DOHH2 (cell line): Measurements from ENCODE around the gene POLR1H.

Source experiments
- H3F3A ChIP-seq: fragments of 200-600 bp; sonication (generic), shearing (Covaris generic); 2 replicates; pipeline ENCODE4 v1.6.0; 2016; ENCODE audit warnings: antibody characterized with exemption, mild to moderate bottlenecking; ENCODE audit not compliant: control insufficient read depth, insufficient read depth
- H3K27ac ChIP-seq: fragments of 200-600 bp; sonication (generic); 2 replicates; pipeline ENCODE4 v1.5.1; 2014; ENCODE audit warnings: low read depth, mild to moderate bottlenecking, low read length, moderate library complexity
- H3K27me3 ChIP-seq: fragments of 200-600 bp; sonication (generic); 2 replicates; pipeline ENCODE4 v1.6.1; 2014; ENCODE audit warnings: mild to moderate bottlenecking, low read length, mixed read lengths; ENCODE audit not compliant: control insufficient read depth
- H3K36me3 ChIP-seq: fragments of 200-600 bp; sonication (generic); 2 replicates; pipeline ENCODE4 v1.6.1; 2014; ENCODE audit warnings: mild to moderate bottlenecking, low read length, moderate library complexity, mixed read lengths; ENCODE audit not compliant: control insufficient read depth
- H3K4me1 ChIP-seq: fragments of 200-600 bp; sonication (generic); 2 replicates; pipeline ENCODE4 v1.6.1; 2014; ENCODE audit warnings: mild to moderate bottlenecking, low read length, mixed read lengths; ENCODE audit not compliant: control insufficient read depth
- H3K4me2 ChIP-seq: fragments of 200-600 bp; sonication (generic); 2 replicates; pipeline ENCODE4 v1.6.0; 2014; ENCODE audit warnings: mild to moderate bottlenecking, low read length, moderate library complexity
- H3K4me3 ChIP-seq: fragments of 200-600 bp; sonication (generic); 2 replicates; pipeline ENCODE4 v1.5.1; 2014; ENCODE audit warnings: mild to moderate bottlenecking, low read length, mixed read lengths
- H3K79me2 ChIP-seq: fragments of 200-600 bp; sonication (generic); 2 replicates; pipeline ENCODE4 v1.6.1; 2014; ENCODE audit warnings: mild to moderate bottlenecking, low read length, mixed read lengths; ENCODE audit not compliant: control insufficient read depth
- H3K9me2 ChIP-seq: fragments of 200-600 bp; sonication (generic); replicated peaks from 2 replicates; pipeline ENCODE4 v1.6.1; 2014; ENCODE audit warnings: mild to moderate bottlenecking, low read length, mixed read lengths; ENCODE audit not compliant: control insufficient read depth
- H3K9me3 ChIP-seq: fragments of 200-600 bp; sonication (generic); 2 replicates; pipeline ENCODE4 v1.6.1; 2014; ENCODE audit warnings: antibody characterized with exemption, low read length, mixed read lengths; ENCODE audit not compliant: control insufficient read depth, insufficient read depth
- H4K20me1 ChIP-seq: fragments of 200-600 bp; sonication (generic); 2 replicates; pipeline ENCODE4 v1.6.0; 2014; ENCODE audit warnings: low read depth, mild to moderate bottlenecking, antibody characterized with exemption, low read length, moderate library complexity; ENCODE audit not compliant: control insufficient read depth, insufficient read depth
- EZH2phosphoT487 ChIP-seq: fragments of 200-600 bp; sonication (generic); IDR thresholded peaks from 2 replicates; pipeline ENCODE4 v1.6.1; 2017; ENCODE audit warnings: borderline replicate concordance, mild to moderate bottlenecking, antibody characterized with exemption, low read length, moderate library complexity, mixed read lengths
- TF ChIP-seq, protein P1 (sequence below): fragments of 200-600 bp; sonication (generic); IDR thresholded peaks from one replicate; pipeline ENCODE4 v1.5.1; 2014; ENCODE audit warnings: antibody characterized with exemption, mild to moderate bottlenecking, low read depth, low read length; ENCODE audit not compliant: poor library complexity, severe bottlenecking

POLR1H gene

DNA sequence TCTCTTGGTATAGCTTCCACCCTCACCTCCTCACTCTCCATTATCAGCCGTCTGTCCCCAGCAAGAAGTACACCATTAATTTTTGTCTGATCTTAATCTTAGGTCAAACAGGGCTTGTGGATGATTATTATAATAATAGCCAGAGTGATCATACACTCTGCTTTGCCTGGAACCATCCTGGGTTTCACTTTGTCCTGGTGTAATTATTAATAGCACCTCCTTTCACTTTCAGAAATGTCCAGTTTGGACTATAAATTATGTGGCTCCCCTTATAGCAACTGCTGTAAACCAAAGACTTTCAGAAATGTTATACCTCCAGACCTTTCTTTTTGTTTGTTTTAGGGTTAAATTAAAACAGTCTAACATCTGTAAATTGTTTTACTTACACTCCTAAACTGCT lies 52.8 kb downstream of the POLR1H start:
- Histone ChIP-seq H3K36me3 (no peaks in the 10 kb centered on the region), H3F3A (no peaks in the 10 kb centered on the region), H3K27ac (no peak overlapping the region), H3K79me2 (no peaks in the 10 kb centered on the region), H3K9me3 (no peaks in the 10 kb centered on the region), H3K27me3 (peaks cover 36% of the 10 kb centered on the region), H3K4me3 (no peak overlapping the region), H3K4me2 (no peak overlapping the region), H3K4me1 (no peaks in the 10 kb centered on the region), H3K9me2 (no peaks in the 10 kb centered on the region), H4K20me1 (no peaks in the 10 kb centered on the region)
- TF ChIP-seq, protein P1, sequence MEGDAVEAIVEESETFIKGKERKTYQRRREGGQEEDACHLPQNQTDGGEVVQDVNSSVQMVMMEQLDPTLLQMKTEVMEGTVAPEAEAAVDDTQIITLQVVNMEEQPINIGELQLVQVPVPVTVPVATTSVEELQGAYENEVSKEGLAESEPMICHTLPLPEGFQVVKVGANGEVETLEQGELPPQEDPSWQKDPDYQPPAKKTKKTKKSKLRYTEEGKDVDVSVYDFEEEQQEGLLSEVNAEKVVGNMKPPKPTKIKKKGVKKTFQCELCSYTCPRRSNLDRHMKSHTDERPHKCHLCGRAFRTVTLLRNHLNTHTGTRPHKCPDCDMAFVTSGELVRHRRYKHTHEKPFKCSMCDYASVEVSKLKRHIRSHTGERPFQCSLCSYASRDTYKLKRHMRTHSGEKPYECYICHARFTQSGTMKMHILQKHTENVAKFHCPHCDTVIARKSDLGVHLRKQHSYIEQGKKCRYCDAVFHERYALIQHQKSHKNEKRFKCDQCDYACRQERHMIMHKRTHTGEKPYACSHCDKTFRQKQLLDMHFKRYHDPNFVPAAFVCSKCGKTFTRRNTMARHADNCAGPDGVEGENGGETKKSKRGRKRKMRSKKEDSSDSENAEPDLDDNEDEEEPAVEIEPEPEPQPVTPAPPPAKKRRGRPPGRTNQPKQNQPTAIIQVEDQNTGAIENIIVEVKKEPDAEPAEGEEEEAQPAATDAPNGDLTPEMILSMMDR = no peak
- TF ChIP-seq EZH2phosphoT487 = no peak
